ENCODE measurements around the gene RAD9A. TPM values are rescaled to one million over a fixed set of nuclear protein-coding genes. Genes with fewer than 3 reads are reported as not detected.
A peak's percentile ranks its signal among the peaks of the same experiment; 100 is the strongest.

Gene RAD9A
- total and polyA plus RNA-seq, 2 of the 4 experiments (the other 2 are of a cell fraction) = 2.0 to 10.3 TPM

GRCh38 chr11:67410369-67410831 is 18.6 kb downstream of the RAD9A start:
- no peak for DNase-seq
- H3K4me1 ChIP-seq (ENCODE audit: control insufficient read depth, insufficient read depth, low read length) = no peaks in the 10 kb centered on the region
- intact Hi-C loops (cut with micrococcal nuclease) = no loop called here

More at GRCh38 chr11:67410369-67410831, 18.6 kb downstream of the RAD9A start:
- Histone ChIP-seq H2BK15ac (ENCODE audit: low read depth, low read length) (no peak overlapping the region), H3K18ac (ENCODE audit: low read depth, low read length) (no peak overlapping the region), H2AK9ac (replicated peaks; ENCODE audit: low read depth, low read length, poor library complexity) (no peak overlapping the region), H3K9me3 (ENCODE audit: control insufficient read depth, insufficient read depth, low read length) (no peaks in the 10 kb centered on the region), H3K79me1 (ENCODE audit: low read depth in 1 of 2, low read length in 2 of 2) (no peaks in the 10 kb centered on the region), H2AFZ (replicated peaks; ENCODE audit: low read length, poor library complexity) (peak overlapping the region; percentile 43), H3K14ac (replicated peaks; ENCODE audit: low read depth, low read length) (no peak overlapping the region), H2BK120ac (ENCODE audit: low read depth, low read length) (no peak overlapping the region), H2AK5ac (ENCODE audit: low read depth, low read length) (no peak overlapping the region), H3K36me3 (ENCODE audit: control insufficient read depth, insufficient read depth, low read length) (no peaks in the 10 kb centered on the region), H3K27me3 (ENCODE audit: control insufficient read depth, insufficient read depth, low read length) (peaks cover 61% of the 10 kb centered on the region), H3K4me3 (ENCODE audit: insufficient read depth, low read depth, low read length) (no peak overlapping the region), H2BK20ac (ENCODE audit: low read depth, low read length) (no peak overlapping the region), H3K9me1 (ENCODE audit: insufficient read depth, low read length) (no peaks in the 10 kb centered on the region), H4K5ac (ENCODE audit: low read depth, low read length) (no peak overlapping the region), H3K4me2 (ENCODE audit: low read depth, low read length) (no peak overlapping the region), H3K27ac (ENCODE audit: insufficient read depth, low read length) (no peak overlapping the region), H4K20me1 (ENCODE audit: insufficient read depth, low read length) (no peaks in the 10 kb centered on the region), H3K23ac (ENCODE audit: low read depth, low read length) (no peak overlapping the region), H3K4ac (ENCODE audit: low read depth, low read length) (no peak overlapping the region), H3K56ac (ENCODE audit: extremely low read depth, insufficient read depth, low read length) (no peak overlapping the region), H4K8ac (ENCODE audit: low read depth in 2 of 2, low read length in 2 of 2) (no peak overlapping the region), H2BK5ac (ENCODE audit: low read depth, low read length, poor library complexity, severe bottlenecking) (no peak overlapping the region), H3K9ac (ENCODE audit: low read depth, low read length) (no peak overlapping the region), H4K91ac (ENCODE audit: insufficient read depth, low read depth, low read length) (no peak overlapping the region)
- no peak for ATAC-seq (ENCODE audit: low read depth)
- WGBS, 2 experiments (ENCODE audit: extremely low coverage in 2 of 2, insufficient read length in 1 of 2) = 87% methylated on average over 4 of the region's 15 CpGs; no CpG with 5 or more reads in 1 of the 2 experiments
- CTCF ChIA-PET = no interaction called here
- in situ Hi-C loops (cut with MboI; ENCODE audit: low sequenced_read_pairs) (no loop called here), dilution Hi-C loops (cut with HindIII; ENCODE audit: low sequenced_read_pairs, unreplicated experiment) (no loop called here)
- BruUV-seq (replicated peaks) = no TSS peak
- TF ChIP-seq FOS (IDR thresholded peaks at IDR 0.05; ENCODE audit: low read depth, low read length) (no peak), ELK1 (IDR thresholded peaks at IDR 0.05; ENCODE audit: borderline replicate concordance, low read depth, low read length) (no peak), RCOR1 (IDR thresholded peaks at IDR 0.05; ENCODE audit: insufficient replicate concordance, low read length) (no peak), CHD1 (IDR thresholded peaks at IDR 0.05; ENCODE audit: low read depth, low read length) (no peak), NFE2L2 (IDR thresholded peaks at IDR 0.05; ENCODE audit: low read depth, low read length) (no peak), CEBPB (IDR thresholded peaks at IDR 0.05; ENCODE audit: low read depth, low read length) (no peak), SMC3 (IDR thresholded peaks at IDR 0.05; ENCODE audit: low read depth, low read length) (no peak), RFX5 (IDR thresholded peaks at IDR 0.05; ENCODE audit: low read depth, low read length) (no peak), MXI1 (IDR thresholded peaks at IDR 0.05; ENCODE audit: borderline replicate concordance, low read depth, low read length) (no peak), CTCF (conservative IDR thresholded peaks at IDR 0.05; ENCODE audit: low read depth, low read length) (no peak), USF2 (IDR thresholded peaks at IDR 0.05; ENCODE audit: low read depth, low read length) (no peak)
- POLR2A ChIA-PET (ENCODE audit: unreplicated experiment) = no interaction called here
